ENCODE data around the gene SNAPC4. TPM values are rescaled to one million over a fixed set of nuclear protein-coding genes. Genes with fewer than 3 reads are reported as not detected.

The SNAPC4 gene
- 7.2 TPM for polyA plus RNA-seq (2013, experiment 1 of 2)
- 7.1 TPM for polyA plus RNA-seq (2013, experiment 2 of 2)

- Histone ChIP-seq H3K79me1 (ENCODE audit: low read depth, low read length) (peaks cover 22% of the 10 kb centered on the region), H3K9ac (ENCODE audit: low read depth, low read length, poor library complexity) (peak within 1 kb of the TSS; percentile 97), H4K8ac (ENCODE audit: low read depth, low read length) (peak within 1 kb of the TSS; percentile 92), H2AK5ac (ENCODE audit: low read depth, low read length) (peak within 1 kb of the TSS; percentile 97), H3K18ac (ENCODE audit: low read length) (peak within 1 kb of the TSS; percentile 94), H2BK120ac (ENCODE audit: low read depth, low read length) (no peak within 1 kb of the TSS), H3K27ac (replicated peaks; ENCODE audit: low read length) (no peak within 1 kb of the TSS), H3K4me1 (ENCODE audit: control insufficient read depth in 2 of 2, insufficient read depth in 1 of 2, low read depth in 1 of 2, low read length in 2 of 2) (peaks cover 8 to 15% of the 10 kb centered on the region in 2 donors), H4K91ac (ENCODE audit: low read depth, low read length, poor library complexity) (peak within 1 kb of the TSS; percentile 53), H3K36me3 (replicated peaks in 1 of 2; ENCODE audit: control insufficient read depth in 2 of 2, insufficient read depth in 2 of 2, low read length in 2 of 2) (peaks cover 47 to 69% of the 10 kb centered on the region in 2 donors), H2BK15ac (ENCODE audit: low read length) (peak within 1 kb of the TSS; percentile 81), H2AFZ (ENCODE audit: low read length) (peak within 1 kb of the TSS; percentile 84), H3K4me3 (ENCODE audit: low read length in 2 of 2) (peak within 1 kb of the TSS; percentile 94 to 99), H3K4me2 (ENCODE audit: insufficient read depth, low read length, poor library complexity, severe bottlenecking) (peak within 1 kb of the TSS; percentile 99), H3K9me3 (replicated peaks in 1 of 2; ENCODE audit: control insufficient read depth in 2 of 2, insufficient read depth in 1 of 2, low read depth in 1 of 2, low read length in 2 of 2) (no peaks in the 10 kb centered on the region), H3K27me3 (ENCODE audit: control insufficient read depth in 3 of 3, insufficient read depth in 3 of 3, low read depth in 1 of 3, low read length in 3 of 3) (no peaks in the 10 kb centered on the region), H2BK5ac (ENCODE audit: low read length) (peak within 1 kb of the TSS; percentile 66), H3K23ac (ENCODE audit: low read depth, low read length, poor library complexity) (peak within 1 kb of the TSS; percentile 97), H2BK12ac (ENCODE audit: low read length) (peak within 1 kb of the TSS; percentile 90), H3K14ac (ENCODE audit: low read length) (peak within 1 kb of the TSS; percentile 89), H3K4ac (ENCODE audit: low read length) (peak within 1 kb of the TSS; percentile 84)
- WGBS, 2 donors (ENCODE audit: extremely low coverage in 2 of 2, insufficient read length in 2 of 2, insufficient replicate concordance in 1 of 2), result no CpG with 5 or more reads among the region's 71 CpGs
- DNase-seq (ENCODE audit: low spot score), result peak; percentile 89
Measured at GRCh38 chr9:136400038-136400834, at the start of gene SNAPC4. Gene SNAPC4, minus strand, starts transcription at chr9:136400170. Its CDS starts 1,742 bp downstream, at chr9:136398428.

- no peak for DNase-seq (ENCODE audit: low spot score)
- Histone ChIP-seq H3K4ac (ENCODE audit: low read length) (no peak overlapping the region), H2AFZ (ENCODE audit: low read length) (no peak overlapping the region), H3K23ac (ENCODE audit: low read depth, low read length, poor library complexity) (no peak overlapping the region), H2BK12ac (ENCODE audit: low read length) (no peak overlapping the region), H4K91ac (ENCODE audit: low read depth, low read length, poor library complexity) (no peak overlapping the region), H3K4me2 (ENCODE audit: insufficient read depth, low read length, poor library complexity, severe bottlenecking) (no peak overlapping the region), H3K4me3 (ENCODE audit: low read length in 2 of 2) (no peak overlapping the region), H4K8ac (ENCODE audit: low read depth, low read length) (peak overlapping the region; percentile 65), H2AK5ac (ENCODE audit: low read depth, low read length) (no peak overlapping the region), H3K14ac (ENCODE audit: low read length) (no peak overlapping the region), H3K4me1 (ENCODE audit: control insufficient read depth in 2 of 2, insufficient read depth in 1 of 2, low read depth in 1 of 2, low read length in 2 of 2) (no peaks in the 10 kb centered on the region), H3K18ac (ENCODE audit: low read length) (no peak overlapping the region), H3K9me3 (replicated peaks in 1 of 2; ENCODE audit: control insufficient read depth in 2 of 2, insufficient read depth in 1 of 2, low read depth in 1 of 2, low read length in 2 of 2) (no peaks in the 10 kb centered on the region), H2BK15ac (ENCODE audit: low read length) (no peak overlapping the region), H2BK120ac (ENCODE audit: low read depth, low read length) (no peak overlapping the region), H3K9ac (ENCODE audit: low read depth, low read length, poor library complexity) (no peak overlapping the region), H3K27me3 (ENCODE audit: control insufficient read depth in 3 of 3, insufficient read depth in 3 of 3, low read depth in 1 of 3, low read length in 3 of 3) (no peaks in the 10 kb centered on the region), H2BK5ac (ENCODE audit: low read length) (no peak overlapping the region), H3K27ac (replicated peaks; ENCODE audit: low read length) (no peak overlapping the region), H3K79me1 (ENCODE audit: low read depth, low read length) (peaks cover 4% of the 10 kb centered on the region), H3K36me3 (replicated peaks in 1 of 2; ENCODE audit: control insufficient read depth in 2 of 2, insufficient read depth in 2 of 2, low read length in 2 of 2) (peaks cover 55 to 90% of the 10 kb centered on the region in 2 donors)
- no CpG with 5 or more reads among the region's 3 CpGs for WGBS, 2 donors (ENCODE audit: extremely low coverage in 2 of 2, insufficient read length in 2 of 2, insufficient replicate concordance in 1 of 2)
Measured at GRCh38 chr9:136448655-136449054, 48.7 kb upstream of the SNAPC4 start.

GRCh38 chr9:136447173-136447778 is 47.3 kb upstream of the SNAPC4 start:
- Histone ChIP-seq H2BK15ac (ENCODE audit: low read length) (no peak overlapping the region), H3K4me1 (ENCODE audit: control insufficient read depth in 2 of 2, insufficient read depth in 1 of 2, low read depth in 1 of 2, low read length in 2 of 2) (no peaks in the 10 kb centered on the region), H3K4me2 (ENCODE audit: insufficient read depth, low read length, poor library complexity, severe bottlenecking) (no peak overlapping the region), H2AFZ (ENCODE audit: low read length) (no peak overlapping the region), H2AK5ac (ENCODE audit: low read depth, low read length) (no peak overlapping the region), H4K8ac (ENCODE audit: low read depth, low read length) (peak overlapping the region; percentile 92), H4K91ac (ENCODE audit: low read depth, low read length, poor library complexity) (no peak overlapping the region), H3K27me3 (ENCODE audit: control insufficient read depth in 3 of 3, insufficient read depth in 3 of 3, low read depth in 1 of 3, low read length in 3 of 3) (no peaks in the 10 kb centered on the region), H3K9ac (ENCODE audit: low read depth, low read length, poor library complexity) (peak overlapping the region; percentile 81), H3K27ac (replicated peaks; ENCODE audit: low read length) (no peak overlapping the region), H2BK120ac (ENCODE audit: low read depth, low read length) (no peak overlapping the region), H2BK5ac (ENCODE audit: low read length) (no peak overlapping the region), H3K4ac (ENCODE audit: low read length) (no peak overlapping the region), H3K79me1 (ENCODE audit: low read depth, low read length) (peaks cover 4% of the 10 kb centered on the region), H3K23ac (ENCODE audit: low read depth, low read length, poor library complexity) (no peak overlapping the region), H3K4me3 (ENCODE audit: low read length in 2 of 2) (no peak overlapping the region), H2BK12ac (ENCODE audit: low read length) (no peak overlapping the region), H3K36me3 (replicated peaks in 1 of 2; ENCODE audit: control insufficient read depth in 2 of 2, insufficient read depth in 2 of 2, low read length in 2 of 2) (peaks cover 60 to 96% of the 10 kb centered on the region in 2 donors), H3K9me3 (replicated peaks in 1 of 2; ENCODE audit: control insufficient read depth in 2 of 2, insufficient read depth in 1 of 2, low read depth in 1 of 2, low read length in 2 of 2) (no peaks in the 10 kb centered on the region), H3K18ac (ENCODE audit: low read length) (no peak overlapping the region), H3K14ac (ENCODE audit: low read length) (no peak overlapping the region)
- WGBS, 2 donors (ENCODE audit: extremely low coverage in 2 of 2, insufficient read length in 2 of 2, insufficient replicate concordance in 1 of 2), result no CpG with 5 or more reads among the region's 27 CpGs
- no peak for DNase-seq (ENCODE audit: low spot score)

GRCh38 chr9:136445799-136446198 is 45.8 kb upstream of the SNAPC4 start:
- H3K79me1 ChIP-seq (ENCODE audit: low read depth, low read length), result peaks cover 2% of the 10 kb centered on the region
- H3K23ac ChIP-seq (ENCODE audit: low read depth, low read length, poor library complexity), result no peak overlapping the region
- DNase-seq (ENCODE audit: low spot score), result no peak
- H3K4ac ChIP-seq (ENCODE audit: low read length), result no peak overlapping the region
- H3K9me3 ChIP-seq (replicated peaks in 1 of 2; ENCODE audit: control insufficient read depth in 2 of 2, insufficient read depth in 1 of 2, low read depth in 1 of 2, low read length in 2 of 2), result no peaks in the 10 kb centered on the region
- H3K27ac ChIP-seq (replicated peaks; ENCODE audit: low read length), result no peak overlapping the region
- no peak overlapping the region for H2BK120ac ChIP-seq (ENCODE audit: low read depth, low read length)
- no peak overlapping the region for H3K14ac ChIP-seq (ENCODE audit: low read length)
- no peak overlapping the region for H2BK15ac ChIP-seq (ENCODE audit: low read length)
- H4K91ac ChIP-seq (ENCODE audit: low read depth, low read length, poor library complexity), result no peak overlapping the region
- H3K4me1 ChIP-seq (ENCODE audit: control insufficient read depth in 2 of 2, insufficient read depth in 1 of 2, low read depth in 1 of 2, low read length in 2 of 2), result no peaks in the 10 kb centered on the region
- no peak overlapping the region for H3K4me2 ChIP-seq (ENCODE audit: insufficient read depth, low read length, poor library complexity, severe bottlenecking)
- no peak overlapping the region for H2AFZ ChIP-seq (ENCODE audit: low read length)
- no peak overlapping the region for H3K18ac ChIP-seq (ENCODE audit: low read length)
- no peak overlapping the region for H3K9ac ChIP-seq (ENCODE audit: low read depth, low read length, poor library complexity)
- no peak overlapping the region for H3K4me3 ChIP-seq (ENCODE audit: low read length in 2 of 2)
- no peak overlapping the region for H2AK5ac ChIP-seq (ENCODE audit: low read depth, low read length)
- no peak overlapping the region for H2BK5ac ChIP-seq (ENCODE audit: low read length)
- H3K36me3 ChIP-seq (replicated peaks in 1 of 2; ENCODE audit: control insufficient read depth in 2 of 2, insufficient read depth in 2 of 2, low read length in 2 of 2), result peaks cover 65 to 99% of the 10 kb centered on the region in 2 donors
- no CpG with 5 or more reads among the region's 7 CpGs for WGBS, 2 donors (ENCODE audit: extremely low coverage in 2 of 2, insufficient read length in 2 of 2, insufficient replicate concordance in 1 of 2)
- H3K27me3 ChIP-seq (ENCODE audit: control insufficient read depth in 3 of 3, insufficient read depth in 3 of 3, low read depth in 1 of 3, low read length in 3 of 3), result no peaks in the 10 kb centered on the region
- no peak overlapping the region for H2BK12ac ChIP-seq (ENCODE audit: low read length)
- no peak overlapping the region for H4K8ac ChIP-seq (ENCODE audit: low read depth, low read length)

All from neuronal stem cell (in vitro differentiated cells).